ENCODE data around the gene KRTAP9-3. TPM values are rescaled to one million over a fixed set of nuclear protein-coding genes. Genes with fewer than 3 reads are reported as not detected.
"Not testable (repeated sequence)": the region's sequence is repeated elsewhere in the genome, so short reads cannot be mapped to it uniquely, and the experiment has no call there.

KRTAP9-3 gene
- total and polyA plus RNA-seq, 2 of the 8 experiments (the other 6 are each of a cell fraction or from before 2014, with no cell fraction given), result not detected

- TF ChIP-seq TBP (IDR thresholded peaks at IDR 0.05; ENCODE audit: low read depth, low read length), result no peak
These were observed 22.6 kb downstream of the KRTAP9-3 start (continued) for GRCh38 chr17:41254861-41255260.

GRCh38 chr17:41255381-41256290, 23.4 kb downstream of the KRTAP9-3 start, which contains the start of gene KRTAP9-9:
Gene KRTAP9-9 (plus strand): TSS chr17:41255384.
- DNase-seq (ENCODE audit: low read depth in 1 of 2, low spot score in 2 of 2); H2BK12ac ChIP-seq (ENCODE audit: low read depth, low read length); H4K8ac ChIP-seq (ENCODE audit: extremely low read depth, insufficient read depth, low read length); H2BK5ac ChIP-seq (ENCODE audit: low read depth, low read length); H2BK20ac ChIP-seq (ENCODE audit: low read length); FAIRE-seq; H3K27me3 ChIP-seq (replicated peaks in 1 of 4; ENCODE audit: control insufficient read depth in 3 of 4, extremely low read depth in 1 of 4, insufficient read depth in 3 of 4, low read length in 3 of 4); H3K79me2 ChIP-seq (ENCODE audit: control insufficient read depth in 1 of 2, insufficient read depth in 2 of 2, low read length in 2 of 2); H3K79me1 ChIP-seq (ENCODE audit: low read depth, low read length); H3K9me3 ChIP-seq (ENCODE audit: insufficient read depth in 2 of 2, low read depth in 1 of 2, low read length in 1 of 2); H4K5ac ChIP-seq (ENCODE audit: insufficient read length, low read depth, low read length); H2AFZ ChIP-seq (ENCODE audit: low read length); H3K23me2 ChIP-seq (ENCODE audit: low read depth, low read length); H4K91ac ChIP-seq (replicated peaks; ENCODE audit: insufficient read length, low read length); H3K14ac ChIP-seq (ENCODE audit: insufficient read length); H3K18ac ChIP-seq (ENCODE audit: extremely low read depth, low read length); H2AK5ac ChIP-seq (ENCODE audit: low read depth, low read length); H3K4me1 ChIP-seq (replicated peaks in 1 of 4; ENCODE audit: control insufficient read depth in 3 of 4, insufficient read depth in 4 of 4, low read length in 3 of 4); H2BK120ac ChIP-seq (replicated peaks; ENCODE audit: low read depth, low read length); H3K27ac ChIP-seq (ENCODE audit: low read depth, low read length); H3K9ac ChIP-seq (replicated peaks in 1 of 4; ENCODE audit: extremely low read depth in 1 of 4, low read depth in 3 of 4, low read length in 3 of 4); H3K56ac ChIP-seq (replicated peaks; ENCODE audit: insufficient read length, low read depth, low read length); H3K4me3 ChIP-seq (ENCODE audit: extremely low read depth in 1 of 4, insufficient read depth in 2 of 4, low read depth in 3 of 4, low read length in 4 of 4); H4K20me1 ChIP-seq (replicated peaks in 1 of 2; ENCODE audit: control insufficient read depth in 1 of 2, insufficient read depth in 2 of 2, low read length in 2 of 2); H3K4me2 ChIP-seq (ENCODE audit: insufficient read depth in 1 of 2, low read depth in 2 of 2, low read length in 2 of 2); H3K36me3 ChIP-seq (ENCODE audit: control insufficient read depth in 2 of 4, insufficient read depth in 4 of 4, low read length in 3 of 4); H3K23ac ChIP-seq (ENCODE audit: insufficient read length); POLR2A ChIA-PET (ENCODE audit: partially characterized antibody); H2BK15ac ChIP-seq (ENCODE audit: low read length); H3K4ac ChIP-seq (replicated peaks; ENCODE audit: insufficient read length, low read depth, low read length): not testable (repeated sequence)
- 81% methylated on average over 5 of the region's 5 CpGs; no CpG with 5 or more reads in 1 of the 2 experiments for WGBS, 2 experiments (ENCODE audit: extremely low coverage in 1 of 2, insufficient coverage in 1 of 2, insufficient read length in 1 of 2, insufficient replicate concordance in 2 of 2, low coverage in 1 of 2, low lambda C conversion rate in 2 of 2, missing lambda C conversion rate in 1 of 2)
- CTCF ChIA-PET (ENCODE audit: partially characterized antibody), result interaction anchor here (1.0 kb wide), 1 partner anchor 19 kb away, joined by 3 read pairs; no protein-coding TSS in a partner anchor
